AG04450 (cell line): ENCODE measurements around the gene PHF19. TPM values are rescaled to one million over a fixed set of nuclear protein-coding genes. Genes with fewer than 3 reads are reported as not detected.

Experiments
- CTCF ChIA-PET: fragments of 300-600, 350-600 bp; formaldehyde crosslinking; extraction: SDS; loops from one replicate; lab custom pipeline; 2022; ENCODE audit warnings: antibody characterized with exemption, inconsistent platforms; lab: Charles Lee
- POLR2A ChIA-PET: fragments of 350-600 bp; formaldehyde crosslinking; extraction: SDS; loops from one replicate; lab custom pipeline; 2021; ENCODE audit warnings: antibody characterized with exemption, inconsistent platforms; lab: Yijun Ruan, JAX
- DNase-seq: peaks from one replicate; pipeline ENCODE4 v3.0.0-alpha.2; 2011; ENCODE audit warnings: low read depth, low spot score
- H3K27ac ChIP-seq: one replicate; pipeline ENCODE4 v1.5.1; 2012; ENCODE audit warnings: low read depth, low read length, control low read depth
- H3K27me3 ChIP-seq: one replicate; pipeline ENCODE4 v1.6.0; 2012; ENCODE audit warnings: low read length; ENCODE audit not compliant: control insufficient read depth, insufficient read depth
- H3K4me3 ChIP-seq: 2 replicates; pipeline ENCODE4 v1.5.1; 2011; ENCODE audit warnings: mild to moderate bottlenecking, low read depth, low read length, control low read depth
- H3K9me3 ChIP-seq: 2 replicates; pipeline ENCODE4 v1.5.1; 2012; ENCODE audit warnings: low read length; ENCODE audit not compliant: control insufficient read depth, insufficient read depth
- CTCF ChIP-seq: IDR thresholded peaks from 2 replicates; pipeline ENCODE4 v1.5.1; 2011; ENCODE audit warnings: low read depth, low read length, control low read depth, inconsistent platforms
- polyA plus RNA-seq: library from polyadenylated mRNA; depleted of rRNA; stranded (reverse); fragments of >200 nt; gene quantifications from 2 replicates; pipeline ENCODE4 v1.2.3, GENCODE V29; 2011

Gene PHF19
- polyA plus RNA-seq, 1 experiment = 20.4 TPM

DNA sequence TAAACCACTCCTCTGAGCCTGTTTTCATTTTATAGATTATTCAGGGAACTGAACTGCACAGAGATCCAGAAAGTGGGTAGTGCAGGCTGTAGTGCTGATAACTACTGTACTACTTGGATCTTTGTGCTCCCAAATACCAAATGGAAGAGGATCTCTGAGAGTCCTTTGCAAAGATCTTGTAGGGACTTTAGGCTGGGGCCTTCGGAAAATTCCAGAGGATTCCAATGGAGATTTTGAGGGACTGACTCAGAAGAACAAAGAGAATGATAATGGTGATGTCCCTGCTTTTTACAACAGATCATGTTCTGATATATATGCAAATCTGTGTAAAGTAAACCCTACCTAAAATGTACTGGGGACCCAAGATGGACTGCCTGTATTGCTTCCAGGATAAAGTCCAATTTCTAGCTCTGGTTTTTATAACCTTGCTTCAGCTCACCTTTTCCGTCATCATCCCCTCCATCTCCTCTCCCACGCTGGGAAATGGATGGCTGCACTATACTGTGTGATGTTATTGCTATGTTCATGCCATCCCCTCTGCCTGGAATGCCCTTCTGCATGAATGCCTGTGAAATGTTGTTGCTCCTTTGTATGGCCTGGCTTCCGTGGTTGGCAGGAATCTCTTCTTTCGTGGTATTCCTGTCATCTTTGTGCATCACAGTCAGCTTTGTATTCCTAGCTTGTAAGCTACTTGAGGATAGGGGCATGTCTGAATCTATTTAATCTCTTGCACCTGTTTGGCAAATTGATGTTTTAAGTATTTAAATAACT, 24.6 kb downstream of the PHF19 start:
- DNase-seq = no peak
- TF ChIP-seq CTCF = no peak
- CTCF ChIA-PET = no interaction called here
- POLR2A ChIA-PET = no interaction called here
- Histone ChIP-seq H3K27me3 (no peaks in the 10 kb centered on the region), H3K9me3 (no peaks in the 10 kb centered on the region), H3K4me3 (no peak overlapping the region), H3K27ac (no peak overlapping the region)

DNA sequence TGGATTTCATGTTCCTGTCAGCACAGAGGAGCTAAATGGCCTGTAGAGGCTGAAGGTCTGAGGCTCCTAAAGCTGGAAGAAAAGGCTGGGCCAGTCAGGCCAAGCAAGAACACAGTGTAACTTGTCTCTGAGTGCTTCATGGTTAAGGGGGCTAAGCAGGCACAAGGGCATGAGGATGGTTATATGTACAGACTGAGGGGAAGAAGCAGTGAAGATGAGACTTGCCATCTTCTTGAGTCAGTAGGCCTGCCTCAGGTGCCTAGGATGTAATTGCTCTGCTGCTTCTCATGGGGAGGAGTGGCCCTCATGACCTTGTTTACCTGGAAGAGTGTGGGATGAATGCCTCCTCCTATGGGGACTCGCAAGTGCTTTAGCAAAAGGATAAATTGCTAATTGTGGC, 25.5 kb downstream of the PHF19 start:
- ChIA-PET POLR2A (no interaction called here), CTCF (no interaction called here)

DNA sequence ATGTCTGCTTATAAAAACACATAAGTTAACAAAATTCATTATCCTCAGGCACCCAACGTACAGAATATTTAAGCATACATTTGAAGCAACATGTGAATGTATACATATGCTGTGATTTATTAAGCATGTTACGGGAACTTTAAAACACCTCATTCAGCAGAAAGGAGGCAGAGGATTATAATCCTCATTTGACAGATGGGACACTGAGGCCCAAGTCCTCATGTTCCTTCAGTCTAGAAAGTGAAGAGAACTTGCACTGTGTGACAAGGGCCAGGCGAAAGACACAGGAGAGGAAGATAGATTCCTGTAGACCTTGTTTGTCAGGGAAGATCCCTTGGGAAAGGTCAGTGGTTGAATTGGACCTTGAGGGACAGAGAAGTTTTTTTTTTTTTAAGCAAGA, 26.7 kb downstream of the PHF19 start:
- TF ChIP-seq CTCF = no peak
- H3K9me3 ChIP-seq = no peaks in the 10 kb centered on the region
- no peak overlapping the region for H3K27ac ChIP-seq
- ChIA-PET POLR2A (no interaction called here), CTCF (no interaction called here)
- no peaks in the 10 kb centered on the region for H3K27me3 ChIP-seq
- no peak overlapping the region for H3K4me3 ChIP-seq
- DNase-seq = no peak

More for the DNA sequence above, 25.5 kb downstream of the PHF19 start:
- TF ChIP-seq CTCF = no peak
- DNase-seq = no peak
- no peaks in the 10 kb centered on the region for H3K9me3 ChIP-seq
- no peaks in the 10 kb centered on the region for H3K27me3 ChIP-seq
- no peak overlapping the region for H3K27ac ChIP-seq
- no peak overlapping the region for H3K4me3 ChIP-seq

- no peak for TF ChIP-seq CTCF
- DNase-seq = no peak
- Histone ChIP-seq H3K4me3 (no peak overlapping the region), H3K27ac (no peak overlapping the region), H3K9me3 (no peaks in the 10 kb centered on the region; the same call in 1 of the 2 replicates), H3K27me3 (no peaks in the 10 kb centered on the region)
- ChIA-PET POLR2A (no interaction called here), CTCF (interaction anchor here (0.8 to 1.5 kb wide), 2 partner anchors 91 to 213 kb away, joined by 3 read pairs; no protein-coding TSS in a partner anchor)
These were observed 30.1 kb downstream of the PHF19 start for GRCh38 chr9:120846906-120847305.

DNA sequence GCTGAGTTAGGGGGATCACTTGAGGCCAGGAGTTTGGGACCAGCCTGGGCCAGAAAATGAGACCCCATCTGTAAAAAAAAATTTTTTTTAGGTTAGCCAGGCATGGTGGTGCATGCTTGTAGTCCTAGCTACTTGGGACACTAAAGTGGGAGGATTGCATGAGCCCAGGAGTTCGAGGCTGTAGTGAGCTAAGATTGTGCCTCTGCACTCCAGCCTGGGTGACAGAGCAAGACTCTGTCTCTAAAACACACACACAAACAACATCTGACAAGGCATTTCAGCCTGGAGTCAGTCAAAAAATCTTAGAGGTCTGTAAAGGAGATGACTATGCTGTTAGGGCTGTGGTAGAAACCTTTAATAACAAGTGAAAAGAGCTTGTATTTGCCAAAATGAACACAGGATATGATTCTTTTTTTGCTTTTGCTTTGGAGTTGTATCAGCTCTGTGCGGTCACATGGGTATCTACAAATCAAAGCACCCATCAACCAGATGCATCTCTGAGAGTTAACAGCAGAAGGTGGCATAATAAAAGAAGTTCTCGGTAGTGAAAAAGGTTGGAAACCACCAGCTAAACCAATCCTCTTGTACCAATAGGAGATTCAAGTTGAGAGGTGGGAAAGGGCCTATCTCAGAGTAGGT, 30.6 kb downstream of the PHF19 start:
- H3K27me3 ChIP-seq = no peaks in the 10 kb centered on the region
- POLR2A ChIA-PET = no interaction called here
- CTCF ChIA-PET = interaction anchor here (0.8 to 1.5 kb wide), 2 partner anchors 91 to 214 kb away, joined by 3 read pairs; no protein-coding TSS in a partner anchor

More for the DNA sequence above, 30.6 kb downstream of the PHF19 start:
- Histone ChIP-seq H3K9me3 (no peaks in the 10 kb centered on the region; the same call in 1 of the 2 replicates), H3K27ac (no peak overlapping the region), H3K4me3 (no peak overlapping the region)
- TF ChIP-seq CTCF = no peak
- no peak for DNase-seq
